ENCODE measurements around the gene PNPLA3.

The PNPLA3 gene

DNA sequence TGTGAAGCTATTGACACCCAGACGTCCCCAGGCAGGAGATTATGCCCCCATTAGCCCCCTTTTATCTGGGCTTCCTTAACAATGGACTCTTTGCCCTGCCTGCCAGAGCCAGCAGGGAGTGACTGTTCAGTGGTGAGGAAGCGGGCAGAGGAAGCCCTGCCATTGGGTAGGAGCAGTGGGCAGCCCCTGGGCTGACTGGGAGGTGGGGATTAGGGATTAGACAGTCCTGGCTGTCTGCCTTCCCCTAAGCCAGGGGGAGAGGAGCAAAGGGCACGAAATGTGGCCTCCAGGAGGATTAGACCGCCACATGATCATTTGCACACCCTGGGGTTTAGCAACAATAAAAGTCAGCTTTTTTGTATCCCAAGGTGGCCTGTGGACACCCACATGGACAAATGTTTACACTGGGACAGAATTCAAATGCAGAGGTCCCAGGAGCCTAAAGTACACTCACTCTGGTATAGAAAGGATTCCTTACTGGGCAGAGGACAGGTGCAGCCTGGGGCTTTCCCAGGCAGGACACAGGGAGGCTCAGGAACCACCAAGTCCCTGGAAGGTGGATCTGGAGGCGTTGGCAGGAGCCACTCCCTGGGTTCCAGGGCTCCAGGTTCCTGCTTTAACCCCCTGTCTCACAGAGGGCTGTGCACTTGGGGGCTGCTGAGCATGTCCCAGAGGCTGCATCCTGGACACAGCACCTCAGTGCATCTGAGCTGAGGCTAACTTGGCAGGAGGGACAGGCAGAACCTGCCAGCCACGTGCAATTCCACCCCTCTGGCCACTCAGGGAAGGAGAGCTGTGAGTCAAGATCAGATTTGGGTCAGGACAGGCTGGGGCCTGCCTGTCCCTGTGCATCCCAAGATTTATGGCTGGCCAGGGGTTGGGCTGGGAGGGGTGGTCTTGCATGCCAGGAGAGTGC is 2.1 kb downstream of the PNPLA3 start:
- DNase-seq: no peak

DNA sequence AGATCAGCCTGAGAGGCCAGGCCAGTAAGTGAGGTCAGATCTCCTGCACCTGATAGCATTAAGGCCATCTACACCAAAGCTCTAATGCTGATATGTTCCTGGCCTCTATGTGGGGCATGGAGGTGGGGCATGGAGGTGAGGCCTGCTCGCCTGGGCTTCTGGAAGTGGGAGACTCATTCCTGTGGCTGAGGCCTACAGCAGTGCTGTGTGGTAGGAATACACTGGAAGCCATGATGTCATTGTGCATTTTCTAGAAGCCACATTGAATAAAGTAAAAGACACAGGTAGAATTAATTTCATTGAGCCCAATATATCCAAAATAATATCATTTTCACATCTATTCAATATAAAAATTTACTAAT is 2.7 kb downstream of the PNPLA3 start:
- no peak for DNase-seq

DNA sequence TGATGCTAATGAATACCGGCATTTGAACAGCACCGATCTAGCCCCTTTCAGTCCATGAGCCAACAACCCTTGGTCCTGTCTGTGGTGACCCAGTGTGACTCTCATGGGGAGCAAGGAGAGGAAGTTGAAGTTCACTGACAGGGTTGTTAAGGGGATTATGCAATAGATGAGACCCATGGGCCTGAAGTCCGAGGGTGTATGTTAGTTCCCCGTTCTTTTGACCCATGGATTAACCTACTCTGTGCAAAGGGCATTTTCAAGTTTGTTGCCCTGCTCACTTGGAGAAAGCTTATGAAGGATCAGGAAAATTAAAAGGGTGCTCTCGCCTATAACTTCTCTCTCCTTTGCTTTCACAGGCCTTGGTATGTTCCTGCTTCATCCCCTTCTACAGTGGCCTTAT is 4.9 kb downstream of the PNPLA3 start:
- DNase-seq: no peak

GRCh38 chr22:43928908-43929307 is 5.3 kb downstream of the PNPLA3 start:
- DNase-seq: no peak

- no peak for DNase-seq
Observed at GRCh38 chr22:43931771-43932170, 8.2 kb downstream of the PNPLA3 start.

- no peak for DNase-seq
Observed at GRCh38 chr22:43941449-43941848, 17.8 kb downstream of the PNPLA3 start.

GRCh38 chr22:43944670-43945430 is 21.2 kb downstream of the PNPLA3 start:
- DNase-seq: peak; percentile 26

GRCh38 chr22:43945632-43946383 is 22.2 kb downstream of the PNPLA3 start:
- peak; percentile 26 for DNase-seq

GRCh38 chr22:43946384-43946667 is 22.7 kb downstream of the PNPLA3 start:
- no peak for DNase-seq

- no peak for DNase-seq
Observed at GRCh38 chr22:43948836-43949406, 25.3 kb downstream of the PNPLA3 start.

DNA sequence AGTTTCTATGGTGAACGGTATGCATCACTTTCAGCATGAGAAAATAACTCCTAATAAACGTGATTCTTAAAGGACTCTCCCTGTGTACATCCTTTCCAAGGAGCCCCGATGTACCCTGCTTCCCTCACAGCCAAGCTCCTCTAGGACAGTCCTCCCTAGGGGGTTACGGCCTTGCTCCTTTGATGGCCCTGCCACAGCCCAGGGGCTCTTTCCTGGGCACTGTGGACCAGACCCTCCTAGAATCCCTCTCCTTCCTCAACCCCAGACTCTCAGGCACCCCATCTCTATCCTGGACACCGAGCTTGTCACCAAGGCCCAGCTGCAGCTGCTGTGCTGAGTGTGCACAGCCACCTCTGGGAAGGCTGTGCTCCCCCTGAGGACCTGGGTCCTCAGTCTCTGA is 27.8 kb downstream of the PNPLA3 start:
- no peak for DNase-seq

DNA sequence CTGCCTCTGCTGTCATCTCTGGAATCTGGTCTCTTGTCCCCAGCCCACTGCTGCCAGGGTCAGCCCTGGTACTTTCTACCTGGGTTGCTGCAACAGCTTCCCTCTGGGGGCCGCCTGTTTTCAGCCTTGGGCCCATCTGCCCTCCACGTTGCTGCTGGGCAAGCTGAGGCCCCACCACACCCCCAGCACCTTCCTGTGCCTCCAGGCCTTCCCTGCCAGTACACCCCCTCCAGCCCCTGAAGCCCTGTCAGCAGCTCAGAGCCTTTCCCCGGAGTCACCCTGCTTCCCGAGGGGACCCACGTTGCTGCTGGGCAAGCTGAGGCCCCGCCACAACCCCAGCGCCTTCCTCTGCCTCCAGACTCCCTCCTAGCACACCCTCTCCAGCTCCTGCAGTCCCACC is 28.4 kb downstream of the PNPLA3 start:
- DNase-seq: no peak

DNA sequence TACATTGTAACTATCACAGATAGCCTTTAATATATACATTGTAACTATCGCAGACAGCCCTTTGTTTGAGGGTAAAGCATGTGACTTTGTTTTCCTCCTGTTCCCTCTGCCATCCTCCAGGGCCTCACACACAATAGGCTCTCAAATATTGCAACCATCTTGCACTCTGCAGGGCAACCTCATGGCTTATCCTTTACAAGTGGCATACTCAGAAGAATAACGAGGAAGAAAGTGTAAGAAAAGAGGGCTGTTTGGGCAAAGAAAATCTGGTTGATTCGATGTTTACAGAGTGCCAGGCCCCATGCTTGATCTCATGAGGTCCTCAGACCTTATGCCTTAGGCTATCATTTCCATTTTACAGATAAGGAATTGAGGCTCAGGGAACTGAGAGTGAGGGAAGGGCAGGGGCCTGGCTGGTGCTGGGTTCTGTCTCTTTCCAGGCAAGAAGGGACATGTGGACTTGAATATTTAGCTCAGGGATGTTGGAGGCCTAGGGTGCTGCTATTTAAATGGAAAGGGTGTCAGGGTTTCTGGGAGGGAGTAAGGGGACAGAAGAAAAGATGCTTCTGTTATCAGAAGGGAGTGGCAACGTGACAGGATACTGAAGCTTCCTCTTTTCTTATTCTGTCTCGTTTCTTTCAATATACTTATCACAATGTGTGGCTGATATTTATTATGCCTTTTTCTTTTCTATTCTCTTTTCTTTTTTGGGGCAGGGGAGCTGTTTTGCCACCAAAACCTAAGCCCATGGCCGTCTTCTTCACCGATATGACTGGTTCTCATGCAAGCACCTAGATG is 30.6 kb downstream of the PNPLA3 start:
- no peak for DNase-seq

DNA sequence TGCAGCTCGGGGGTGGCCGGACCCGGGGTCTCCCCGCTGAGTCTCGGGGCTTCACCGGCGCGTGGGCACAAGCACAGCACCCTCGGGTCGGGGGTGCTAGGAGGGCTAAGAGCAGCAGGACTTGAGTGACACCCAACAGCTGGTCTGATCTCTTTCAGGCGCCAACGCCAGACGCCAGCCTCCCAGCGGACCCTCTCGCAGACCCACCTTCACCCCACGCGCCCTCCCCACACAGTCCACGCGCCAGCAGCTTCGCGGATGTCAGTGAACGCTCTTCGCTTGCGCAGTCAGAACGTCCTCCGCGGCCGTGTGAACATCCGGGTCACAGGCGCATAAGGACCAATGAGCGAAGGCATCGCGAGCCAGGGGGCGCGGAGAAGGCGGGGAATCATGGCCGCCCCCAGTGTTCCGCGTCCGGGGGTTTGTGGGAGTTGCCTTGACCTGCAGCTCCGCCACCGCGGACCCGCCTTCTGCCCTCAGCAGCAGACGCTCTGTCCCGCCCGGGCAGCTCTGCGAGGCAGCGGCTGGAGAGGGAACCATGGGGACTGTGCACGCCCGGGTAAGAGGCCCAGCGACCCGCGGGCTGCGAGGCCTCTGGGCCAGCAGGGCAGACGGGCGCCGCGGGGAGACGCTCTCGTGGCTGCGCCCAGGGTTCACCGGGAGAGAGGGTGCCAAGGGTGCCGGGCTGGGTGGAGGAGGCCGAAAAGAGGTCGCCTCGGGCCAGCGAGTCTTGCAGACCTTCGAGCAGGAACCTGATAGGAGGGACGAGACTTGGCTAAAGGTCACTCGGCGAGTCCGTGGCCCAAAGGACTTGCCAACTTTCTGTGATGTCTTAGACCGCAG is 31.7 kb downstream of the PNPLA3 start, which contains the start of gene SAMM50:
TSS of gene SAMM50 (plus strand) at position 403 of the 843 bp plus-strand sequence. CDS start at position 539, 136 bp downstream.
- DNase-seq: peak; percentile 79

DNA sequence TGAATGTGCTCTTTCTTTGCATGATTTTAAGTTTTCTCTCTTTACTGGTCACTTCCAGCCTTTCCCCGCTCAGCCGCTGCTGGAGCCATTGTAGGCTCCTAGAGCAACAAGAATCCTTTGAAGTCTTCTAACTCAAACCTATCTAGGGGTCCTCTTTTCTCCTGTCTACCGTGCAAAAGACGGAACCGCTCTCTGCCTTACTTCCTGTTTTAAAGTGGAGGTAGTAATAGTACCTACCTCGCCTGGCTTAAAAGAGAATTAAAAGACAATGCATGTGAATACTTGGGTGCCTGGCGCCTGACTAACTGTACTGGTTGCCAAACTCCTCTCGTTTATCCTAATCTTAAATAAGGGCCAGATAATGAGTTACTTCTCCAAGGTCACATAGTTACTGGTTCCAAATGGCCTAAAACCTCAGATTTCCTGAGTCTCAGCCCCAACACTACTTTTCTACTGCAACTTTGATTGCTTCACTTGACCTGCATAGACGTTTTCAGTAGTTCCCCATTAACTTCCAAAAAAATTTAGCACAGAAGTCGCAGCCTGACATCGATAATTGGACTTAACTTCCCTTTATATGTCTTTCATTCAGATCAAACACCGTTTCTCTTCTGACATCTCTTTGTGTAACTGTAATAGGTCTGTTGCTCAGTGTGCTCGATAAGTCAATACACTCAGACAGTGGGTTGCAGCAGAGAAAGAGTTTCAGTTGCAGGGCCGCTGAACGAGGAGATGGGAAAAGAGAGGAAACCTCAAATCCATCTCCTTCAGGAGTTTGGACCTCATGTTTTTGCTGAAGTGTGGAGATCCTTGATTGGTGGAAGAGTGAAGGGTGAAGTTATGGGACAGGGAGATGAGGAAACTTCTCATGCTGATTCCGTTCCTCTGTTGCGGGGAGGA is 32.5 kb downstream of the PNPLA3 start:
- no peak for DNase-seq

GRCh38 chr22:43956805-43957463 is 33.3 kb downstream of the PNPLA3 start:
- DNase-seq: no peak

DNA sequence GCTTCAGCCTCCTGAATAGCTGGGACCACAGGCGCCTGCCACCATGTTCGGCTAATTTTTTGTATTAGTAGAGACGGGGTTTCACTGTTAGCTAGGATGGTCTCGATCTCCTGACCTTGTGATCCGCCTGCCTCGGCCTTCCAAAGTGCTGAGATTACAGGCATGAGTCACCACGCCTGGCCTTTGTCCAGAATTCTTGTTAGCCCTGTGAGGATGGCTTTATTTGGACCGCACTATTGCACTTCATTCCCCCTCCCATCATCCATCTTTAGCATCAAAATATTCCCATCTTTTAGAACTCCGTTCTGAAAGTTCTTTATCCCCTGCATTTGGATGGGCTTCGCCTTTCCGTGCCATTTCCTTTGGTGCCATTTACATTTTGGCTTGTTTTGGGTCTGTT is 34.3 kb downstream of the PNPLA3 start:
- no peak for DNase-seq

DNA sequence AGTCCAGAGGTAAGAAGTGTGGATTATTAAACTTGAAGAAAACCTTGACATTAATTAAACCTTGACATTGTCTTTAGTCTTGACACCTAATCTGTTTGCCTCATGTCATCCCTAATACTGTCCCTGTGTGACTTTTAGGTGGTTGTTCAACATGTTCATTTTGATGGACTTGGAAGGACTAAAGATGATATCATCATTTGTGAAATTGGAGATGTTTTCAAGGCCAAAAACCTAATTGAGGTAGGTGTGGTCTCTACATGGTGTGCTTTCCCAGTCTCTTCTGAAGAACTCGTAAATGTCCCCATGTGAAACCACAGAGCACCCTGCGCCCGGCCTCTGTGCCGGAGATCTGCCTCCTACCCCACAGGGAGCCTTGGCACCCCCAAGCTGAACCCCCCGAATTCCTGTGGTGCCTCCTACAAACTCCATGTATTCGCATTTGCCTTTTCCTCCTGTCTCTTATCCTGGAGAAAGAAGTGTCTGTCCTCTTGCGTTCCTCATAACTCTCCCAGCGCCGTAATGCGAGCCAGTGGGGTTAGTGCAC is 40.8 kb downstream of the PNPLA3 start:
- DNase-seq: no peak

DNA sequence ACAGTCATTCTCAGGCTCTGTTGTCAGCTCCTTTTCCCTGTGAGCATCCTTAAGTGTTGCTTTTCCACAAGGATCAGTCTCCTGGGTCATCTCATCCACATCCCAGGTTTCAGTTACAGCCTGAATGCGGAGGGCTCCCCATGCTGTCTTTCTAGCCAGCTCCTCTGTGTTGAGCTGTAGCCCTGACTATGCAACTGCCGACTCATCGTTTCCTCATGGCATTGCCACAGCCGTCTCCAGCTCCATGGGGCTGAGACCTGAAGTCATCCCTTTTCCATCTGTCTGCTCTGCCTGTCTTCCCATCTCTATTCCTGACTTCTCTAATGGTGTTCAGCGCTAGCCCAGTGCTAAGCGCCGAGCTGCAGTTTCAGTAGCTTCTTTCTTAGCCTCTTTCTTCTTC is 43.5 kb downstream of the PNPLA3 start:
- no peak for DNase-seq

Data from NCI-H2029 (cell line).